Measurements from ENCODE around the gene ZNF536. TPM values are rescaled to one million over a fixed set of nuclear protein-coding genes. Genes with fewer than 3 reads are reported as not detected.

ZNF536 gene
- total and polyA plus RNA-seq, 2 of the 13 experiments (the other 11 are each of a cell fraction or from before 2014, with no cell fraction given): not detected

GRCh38 chr19:30402436-30403202 is 30.4 kb downstream of the ZNF536 start:
- Histone ChIP-seq H3K9me3 (ENCODE audit: low read length) (no peaks in the 10 kb centered on the region), H2AFZ (ENCODE audit: low read length) (no peak overlapping the region), H3K36me3 (replicated peaks in 1 of 2; ENCODE audit: control insufficient read depth in 1 of 2, insufficient read depth in 2 of 2, low read length in 2 of 2) (no peaks in the 10 kb centered on the region), H3K27ac (ENCODE audit: extremely low read length, insufficient read depth, low read length) (no peak overlapping the region), H3K27me3 (ENCODE audit: control insufficient read depth in 1 of 2, insufficient read depth in 2 of 2, low read length in 2 of 2) (peaks cover 0 to 2% of the 10 kb centered on the region in 2 experiments; a peak in 1 of 5 replicates), H3K79me2 (ENCODE audit: insufficient read depth, low read length) (no peaks in the 10 kb centered on the region), H4K20me1 (ENCODE audit: insufficient read depth, low read length) (no peaks in the 10 kb centered on the region), H3K9ac (ENCODE audit: insufficient read depth, low read depth, low read length) (no peak overlapping the region), H3K4me3 (replicated peaks in 1 of 3; ENCODE audit: insufficient read depth in 1 of 3, low read depth in 2 of 3, low read length in 3 of 3) (no peak overlapping the region), H3K4me1 (ENCODE audit: insufficient read depth, low read length) (no peaks in the 10 kb centered on the region), H3K4me2 (ENCODE audit: low read depth, low read length) (no peak overlapping the region)
- intact Hi-C loops (cut with micrococcal nuclease; ENCODE audit: unreplicated experiment): no loop called here
- POLR2A ChIA-PET: no interaction called here
- ATAC-seq: no peak
- no peak for FAIRE-seq
- WGBS (ENCODE audit: low lambda C conversion rate): 37% methylated on average over 15 of the region's 15 CpGs
- DNase-seq (ENCODE audit: low spot score): no peak
- no TSS peak for BruUV-seq (replicated peaks)
- in situ Hi-C loops (cut with HindIII; ENCODE audit: extremely low pct_ligation_motif_present, low pct_unique_long_range_greater_than_20kb): loop anchor here (10.0 kb wide), 1 partner anchor 178 kb away; no protein-coding TSS in a partner anchor
- CTCF ChIA-PET (ENCODE audit: low intra/inter-chr PET ratio, low total read pairs): no interaction called here
- TF ChIP-seq SP1 (IDR thresholded peaks at IDR 0.05) (no peak), SP1 (CRISPR knock-in tag; IDR thresholded peaks at IDR 0.05) (no peak), ZNF737 (CRISPR knock-in tag; IDR thresholded peaks at IDR 0.05; ENCODE audit: borderline replicate concordance) (no peak), ZNF720 (CRISPR knock-in tag; IDR thresholded peaks at IDR 0.05) (no peak)
- TF ChIP-seq, protein P1, sequence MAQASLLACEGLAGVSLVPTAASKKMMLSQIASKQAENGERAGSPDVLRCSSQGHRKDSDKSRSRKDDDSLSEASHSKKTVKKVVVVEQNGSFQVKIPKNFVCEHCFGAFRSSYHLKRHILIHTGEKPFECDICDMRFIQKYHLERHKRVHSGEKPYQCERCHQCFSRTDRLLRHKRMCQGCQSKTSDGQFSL (CRISPR knock-in tag; IDR thresholded peaks at IDR 0.05): no peak

GRCh38 chr19:30403203-30403985 is 31.2 kb downstream of the ZNF536 start:
- Histone ChIP-seq H3K9me3 (ENCODE audit: low read length) (no peaks in the 10 kb centered on the region), H3K79me2 (ENCODE audit: insufficient read depth, low read length) (no peaks in the 10 kb centered on the region), H3K4me2 (ENCODE audit: low read depth, low read length) (no peak overlapping the region), H3K27ac (ENCODE audit: extremely low read length, insufficient read depth, low read length) (no peak overlapping the region), H3K4me1 (ENCODE audit: insufficient read depth, low read length) (no peaks in the 10 kb centered on the region), H3K36me3 (replicated peaks in 1 of 2; ENCODE audit: control insufficient read depth in 1 of 2, insufficient read depth in 2 of 2, low read length in 2 of 2) (no peaks in the 10 kb centered on the region), H4K20me1 (ENCODE audit: insufficient read depth, low read length) (no peaks in the 10 kb centered on the region), H3K27me3 (ENCODE audit: control insufficient read depth in 1 of 2, insufficient read depth in 2 of 2, low read length in 2 of 2) (peaks cover 0 to 2% of the 10 kb centered on the region in 2 experiments; a peak in 1 of 5 replicates), H3K4me3 (replicated peaks in 1 of 3; ENCODE audit: insufficient read depth in 1 of 3, low read depth in 2 of 3, low read length in 3 of 3) (no peak overlapping the region), H3K9ac (ENCODE audit: insufficient read depth, low read depth, low read length) (no peak overlapping the region), H2AFZ (ENCODE audit: low read length) (no peak overlapping the region)
- CTCF ChIA-PET (ENCODE audit: low intra/inter-chr PET ratio, low total read pairs): no interaction called here
- no peak for ATAC-seq
- no peak for TF ChIP-seq ATF6 (CRISPR knock-in tag; conservative IDR thresholded peaks at IDR 0.05)
- no peak for TF ChIP-seq ZNF607 (CRISPR knock-in tag; IDR thresholded peaks at IDR 0.05; ENCODE audit: borderline replicate concordance)
- TF ChIP-seq, protein P2, sequence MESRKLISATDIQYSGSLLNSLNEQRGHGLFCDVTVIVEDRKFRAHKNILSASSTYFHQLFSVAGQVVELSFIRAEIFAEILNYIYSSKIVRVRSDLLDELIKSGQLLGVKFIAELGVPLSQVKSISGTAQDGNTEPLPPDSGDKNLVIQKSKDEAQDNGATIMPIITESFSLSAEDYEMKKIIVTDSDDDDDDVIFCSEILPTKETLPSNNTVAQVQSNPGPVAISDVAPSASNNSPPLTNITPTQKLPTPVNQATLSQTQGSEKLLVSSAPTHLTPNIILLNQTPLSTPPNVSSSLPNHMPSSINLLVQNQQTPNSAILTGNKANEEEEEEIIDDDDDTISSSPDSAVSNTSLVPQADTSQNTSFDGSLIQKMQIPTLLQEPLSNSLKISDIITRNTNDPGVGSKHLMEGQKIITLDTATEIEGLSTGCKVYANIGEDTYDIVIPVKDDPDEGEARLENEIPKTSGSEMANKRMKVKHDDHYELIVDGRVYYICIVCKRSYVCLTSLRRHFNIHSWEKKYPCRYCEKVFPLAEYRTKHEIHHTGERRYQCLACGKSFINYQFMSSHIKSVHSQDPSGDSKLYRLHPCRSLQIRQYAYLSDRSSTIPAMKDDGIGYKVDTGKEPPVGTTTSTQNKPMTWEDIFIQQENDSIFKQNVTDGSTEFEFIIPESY (CRISPR knock-in tag; IDR thresholded peaks at IDR 0.05): no peak
- no peak for TF ChIP-seq NR2F1 (CRISPR knock-in tag; IDR thresholded peaks at IDR 0.05)
- TF ChIP-seq SMC3 (IDR thresholded peaks at IDR 0.05; ENCODE audit: low read length): no peak
- in situ Hi-C loops (cut with HindIII; ENCODE audit: extremely low pct_ligation_motif_present, low pct_unique_long_range_greater_than_20kb): loop anchor here (10.0 kb wide), 1 partner anchor 179 kb away; no protein-coding TSS in a partner anchor
- FAIRE-seq: no peak
- BruUV-seq (replicated peaks): no TSS peak
- POLR2A ChIA-PET: no interaction called here
- WGBS (ENCODE audit: low lambda C conversion rate): 39% methylated on average over 9 of the region's 12 CpGs
- DNase-seq (ENCODE audit: low spot score): no peak
- intact Hi-C loops (cut with micrococcal nuclease; ENCODE audit: unreplicated experiment): no loop called here
